Measurements from ENCODE around the gene CMTM3. TPM values are rescaled to one million over a fixed set of nuclear protein-coding genes. Genes with fewer than 3 reads are reported as not detected.
"Not testable (repeated sequence)": the region's sequence is repeated elsewhere in the genome, so short reads cannot be mapped to it uniquely, and the experiment has no call there.

Gene CMTM3
- total RNA-seq, 2 donors from 2014 or later = 40.0 to 74.0 TPM

- DNase-seq (ENCODE audit: low spot score in 2 of 2) (no peak), ATAC-seq (peak; percentile 50 to 63)
- H3K9me3 Mint-ChIP-seq = peaks cover 0 to 8% of the 10 kb centered on the region in 2 donors
- H3K27ac Mint-ChIP-seq = no peak overlapping the region
- H3K36me3 Mint-ChIP-seq = peaks cover 0 to 17% of the 10 kb centered on the region in 2 donors
Measured at GRCh38 chr16:66598111-66598510, 6.4 kb upstream of the CMTM3 start.

GRCh38 chr16:66599726-66600125, 4.8 kb upstream of the CMTM3 start:
- no peak overlapping the region for H3K27ac Mint-ChIP-seq
- no peak for ATAC-seq
- no peak for DNase-seq (ENCODE audit: low spot score in 2 of 2)
- H3K36me3 Mint-ChIP-seq = peaks cover 0 to 17% of the 10 kb centered on the region in 2 donors
- H3K9me3 Mint-ChIP-seq = peaks cover 0 to 8% of the 10 kb centered on the region in 2 donors

DNA sequence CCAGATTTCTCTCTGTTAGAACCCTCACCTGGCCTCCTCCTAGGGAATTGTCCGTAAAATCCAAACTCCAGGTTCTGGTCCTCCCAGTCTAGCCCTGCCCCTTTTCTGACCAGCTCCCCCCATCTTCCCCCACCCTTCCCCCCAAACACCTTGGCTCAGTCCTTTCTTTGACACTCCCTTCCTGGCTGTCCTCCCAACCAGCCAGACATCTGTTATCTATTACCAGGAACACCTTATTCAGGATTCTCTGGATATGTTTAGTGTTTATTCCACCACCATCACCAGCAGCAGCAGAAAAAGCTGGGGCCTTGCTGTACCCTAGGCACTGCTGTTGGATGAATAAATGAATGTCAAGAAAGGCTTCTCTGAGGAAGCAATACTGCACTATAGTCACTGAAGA, 4.0 kb upstream of the CMTM3 start:
- H3K27ac Mint-ChIP-seq = peak overlapping the region in 1 of 2 donors; percentile 45

DNA sequence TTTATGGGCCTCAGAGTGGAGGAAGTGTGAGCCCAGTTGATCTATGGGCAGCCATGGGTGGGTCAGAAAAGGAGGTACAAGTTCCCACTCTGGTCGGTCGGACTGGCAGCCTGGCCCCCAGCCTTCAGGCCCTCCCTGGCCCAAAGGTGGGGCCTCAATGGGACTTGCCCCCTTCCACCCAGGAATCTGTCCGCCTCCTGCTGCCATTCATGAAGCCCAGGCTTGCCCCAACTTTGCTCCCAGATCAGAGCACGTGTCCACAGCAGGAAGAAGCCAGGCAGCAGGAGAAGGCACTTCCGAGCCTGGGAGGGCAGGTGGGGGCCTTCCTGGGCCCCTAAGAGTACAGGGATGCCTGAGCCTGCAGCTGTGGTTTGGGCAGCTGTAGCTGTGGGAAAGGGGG, 3.0 kb upstream of the CMTM3 start:
- ATAC-seq (no peak), DNase-seq (ENCODE audit: low spot score in 2 of 2) (no peak)
- Mint-ChIP-seq H3K36me3 (peaks cover 0 to 17% of the 10 kb centered on the region in 2 donors), H3K9me3 (peaks cover 0 to 8% of the 10 kb centered on the region in 2 donors), H3K27ac (no peak overlapping the region)

More for the DNA sequence above, 4.0 kb upstream of the CMTM3 start:
- no peak for DNase-seq (ENCODE audit: low spot score in 2 of 2)
- ATAC-seq = no peak
- Mint-ChIP-seq H3K36me3 (peaks cover 0 to 17% of the 10 kb centered on the region in 2 donors), H3K9me3 (peaks cover 0 to 8% of the 10 kb centered on the region in 2 donors)

GRCh38 chr16:66603537-66604375, 748 bp upstream of the CMTM3 start:
- peak; percentile 64 to 72 for ATAC-seq
- Mint-ChIP-seq H3K27ac (peak overlapping the region; percentile 44 to 92), H3K9me3 (peaks cover 0 to 8% of the 10 kb centered on the region in 2 donors), H3K36me3 (peaks cover 0 to 17% of the 10 kb centered on the region in 2 donors)
- DNase-seq (ENCODE audit: low spot score in 2 of 2) = peak; percentile 66 to 76

GRCh38 chr16:66605177-66605978, 874 bp downstream of the CMTM3 start:
- peaks cover 5 to 16% of the 10 kb centered on the region in 2 donors for H3K36me3 Mint-ChIP-seq
- peak overlapping the region; percentile 60 to 84 for H3K27ac Mint-ChIP-seq
- ATAC-seq (peak; percentile 8 to 40), DNase-seq (ENCODE audit: low spot score in 2 of 2) (peak; percentile 40 to 73)
- H3K9me3 Mint-ChIP-seq = peaks cover 0 to 8% of the 10 kb centered on the region in 2 donors

DNA sequence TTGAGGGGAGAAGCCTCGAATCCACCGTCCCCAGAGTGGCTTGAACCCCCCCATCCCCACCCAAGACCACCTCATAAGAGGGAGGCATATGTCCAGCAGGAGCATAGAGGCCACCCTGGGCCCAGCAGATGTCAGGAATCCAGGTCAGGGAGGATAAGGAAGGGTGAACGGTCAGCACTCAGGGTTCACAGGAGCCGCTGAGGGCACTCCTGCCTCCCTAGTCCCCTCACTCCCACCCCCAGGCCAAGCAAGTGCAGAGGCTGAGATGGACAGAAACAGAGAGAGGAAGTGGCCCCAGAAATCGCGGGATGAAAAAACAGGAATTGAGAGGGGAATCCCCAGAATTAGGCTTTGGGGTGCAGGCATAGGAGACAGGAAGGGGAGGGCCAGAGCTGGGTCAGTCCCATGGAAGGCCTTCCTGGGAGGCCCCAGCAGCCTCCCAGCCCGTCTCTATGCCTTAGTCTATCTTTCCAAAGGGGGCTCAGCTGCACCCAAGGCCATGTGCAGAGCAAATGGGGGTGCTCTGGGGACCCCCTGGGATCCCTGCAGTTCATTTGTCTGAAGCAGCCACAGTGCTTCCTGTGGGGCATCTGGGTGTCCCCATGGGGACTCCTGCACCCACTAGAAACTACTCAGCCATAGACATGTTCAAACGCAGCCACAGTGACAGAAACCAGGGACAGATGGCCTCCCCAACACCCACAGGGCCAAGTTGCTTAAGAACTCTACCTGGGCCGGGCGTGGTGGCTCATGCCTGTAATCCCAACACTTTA, 1.7 kb downstream of the CMTM3 start:
- Mint-ChIP-seq H3K36me3 (peaks cover 5 to 8% of the 10 kb centered on the region in 2 donors), H3K27ac (peak overlapping the region; percentile 60 to 84), H3K9me3 (peaks cover 0 to under 1% of the 10 kb centered on the region in 2 donors)
- ATAC-seq (peak in 1 of 2 donors; percentile 24), DNase-seq (ENCODE audit: low spot score in 2 of 2) (peak in 1 of 2 donors; percentile 65)

GRCh38 chr16:66608241-66609138, 4.0 kb downstream of the CMTM3 start:
- peak; percentile 35 to 55 for ATAC-seq
- Mint-ChIP-seq H3K9me3 (no peaks in the 10 kb centered on the region), H3K27ac (peak overlapping the region in 1 of 2 donors; percentile 29), H3K36me3 (peaks cover 5% of the 10 kb centered on the region in 2 donors)
- DNase-seq (ENCODE audit: low spot score in 2 of 2) = peak; percentile 81 to 92

DNA sequence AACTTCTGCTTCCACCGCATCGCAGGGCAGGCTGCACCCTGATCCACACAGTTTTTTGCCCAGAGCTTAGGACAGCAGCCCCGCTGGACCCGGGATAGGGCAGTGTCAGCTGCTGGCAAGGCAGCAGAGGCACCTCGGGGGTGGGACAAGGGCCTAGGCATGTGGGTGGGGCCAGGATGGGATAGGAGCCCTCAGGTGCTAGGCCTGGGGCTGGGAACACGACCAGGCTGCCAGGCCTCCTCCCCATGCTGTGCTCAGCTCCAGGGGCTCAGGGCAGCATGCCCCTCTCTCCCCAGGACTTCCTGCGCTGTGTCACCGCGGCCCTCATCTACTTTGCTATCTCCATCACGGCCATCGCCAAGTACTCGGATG, 4.6 kb downstream of the CMTM3 start:
- H3K36me3 Mint-ChIP-seq = peaks cover 5% of the 10 kb centered on the region in 2 donors
- ATAC-seq (no peak), DNase-seq (ENCODE audit: low spot score in 2 of 2) (no peak)
- no peaks in the 10 kb centered on the region for H3K9me3 Mint-ChIP-seq
- peak overlapping the region in 1 of 2 donors; percentile 29 for H3K27ac Mint-ChIP-seq

DNA sequence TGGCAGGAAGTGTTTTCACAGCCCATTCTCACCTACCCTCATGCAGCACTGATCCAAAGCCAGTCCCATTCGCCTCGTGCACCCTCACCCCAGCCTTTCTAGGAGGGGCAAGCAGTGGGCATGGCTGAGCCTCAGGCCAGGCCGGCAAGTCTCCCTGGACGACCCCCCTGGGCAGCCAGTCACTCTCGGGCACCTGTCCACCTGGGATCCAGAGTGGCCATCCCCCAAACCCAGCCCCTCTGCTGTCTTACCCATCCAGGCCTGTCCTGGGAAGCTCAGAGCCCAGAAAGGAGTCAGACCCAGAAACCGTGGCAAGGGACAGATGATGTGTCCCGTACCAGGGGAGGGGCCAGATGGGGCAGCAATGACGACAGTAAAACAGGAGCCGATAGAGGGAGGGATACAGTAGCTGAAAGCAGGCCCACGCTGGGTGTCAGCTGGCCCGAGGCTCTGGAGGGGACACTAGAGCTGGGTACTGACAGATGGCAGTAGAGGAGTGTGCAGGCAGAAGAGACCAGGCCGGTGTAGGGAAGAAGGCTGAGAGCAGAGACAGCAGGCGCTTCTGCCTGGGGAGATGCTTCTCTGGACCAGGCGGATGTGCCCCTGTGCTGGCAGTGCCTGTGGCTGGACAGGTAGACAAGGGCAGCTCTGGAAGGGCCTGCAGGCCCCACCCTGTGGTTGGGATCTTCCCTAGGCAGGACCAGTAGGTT, 5.8 kb downstream of the CMTM3 start:
- peak overlapping the region; percentile 68 to 82 for H3K27ac Mint-ChIP-seq
- peaks cover 5% of the 10 kb centered on the region in 2 donors for H3K36me3 Mint-ChIP-seq
- ATAC-seq (no peak), DNase-seq (ENCODE audit: low spot score in 2 of 2) (no peak)
- no peaks in the 10 kb centered on the region for H3K9me3 Mint-ChIP-seq

GRCh38 chr16:66611911-66612310, 7.4 kb downstream of the CMTM3 start:
- H3K36me3 Mint-ChIP-seq; ATAC-seq; DNase-seq (ENCODE audit: low spot score in 2 of 2); H3K9me3 Mint-ChIP-seq; H3K27ac Mint-ChIP-seq: not testable (repeated sequence)

GRCh38 chr16:66612422-66612821, 7.9 kb downstream of the CMTM3 start:
- no peak overlapping the region for H3K27ac Mint-ChIP-seq
- ATAC-seq (no peak), DNase-seq (ENCODE audit: low spot score in 2 of 2) (no peak)
- H3K36me3 Mint-ChIP-seq = peaks cover 5% of the 10 kb centered on the region in 2 donors
- H3K9me3 Mint-ChIP-seq = no peaks in the 10 kb centered on the region

DNA sequence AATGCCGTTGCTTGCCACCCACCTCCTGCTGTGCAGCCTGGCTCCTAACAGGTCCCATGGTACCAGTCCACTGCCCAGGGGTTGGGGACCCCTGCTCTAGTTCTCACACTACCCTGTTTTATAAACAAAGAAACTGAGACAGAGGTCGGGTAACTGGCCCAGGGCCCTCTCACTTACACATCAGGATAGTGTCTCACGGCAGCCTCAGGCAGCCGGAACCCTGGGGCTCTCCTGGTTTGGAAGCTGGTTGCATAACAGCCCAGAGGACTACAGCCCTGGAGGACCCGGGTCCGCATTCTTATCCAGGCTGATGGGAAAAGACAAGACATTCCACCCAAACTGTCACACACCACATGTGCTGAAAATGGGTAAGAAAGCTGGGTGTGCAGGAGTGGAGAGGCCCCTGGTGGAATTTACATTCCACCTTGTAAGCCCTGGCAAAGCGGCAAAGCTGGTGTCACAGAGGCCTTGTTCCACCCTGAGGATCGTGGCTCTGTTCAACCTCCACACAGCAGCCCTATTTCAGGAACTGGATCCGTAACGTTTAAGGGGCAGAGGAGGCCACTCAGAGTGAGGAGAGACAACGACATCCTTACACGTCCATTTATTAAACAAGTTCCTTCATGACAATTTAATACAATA, 9.8 kb downstream of the CMTM3 start:
- Mint-ChIP-seq H3K36me3 (peaks cover 5% of the 10 kb centered on the region in 2 donors), H3K9me3 (no peaks in the 10 kb centered on the region), H3K27ac (no peak overlapping the region)
- DNase-seq (ENCODE audit: low spot score in 2 of 2) (no peak), ATAC-seq (no peak)

DNA sequence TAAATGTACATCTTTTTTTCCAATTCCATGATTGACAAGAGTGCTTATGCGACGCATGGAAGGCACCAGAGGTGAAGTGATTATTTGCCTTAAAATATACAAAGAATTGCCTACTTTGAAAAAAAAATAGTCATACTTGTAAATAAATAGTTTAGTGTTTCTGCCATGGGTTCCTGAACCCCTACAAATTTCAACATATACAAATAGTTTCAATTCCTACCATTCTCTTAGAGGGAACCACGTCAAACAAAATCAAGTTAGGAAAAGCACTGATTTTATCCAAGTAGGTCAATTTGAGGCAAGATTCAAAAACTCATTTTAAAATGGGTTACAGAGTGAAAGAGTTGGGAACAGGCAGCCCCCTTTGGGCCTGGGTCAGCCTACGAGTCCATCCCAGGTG, 11.7 kb downstream of the CMTM3 start:
- DNase-seq (ENCODE audit: low spot score in 2 of 2) (no peak), ATAC-seq (no peak)
- no peaks in the 10 kb centered on the region for H3K9me3 Mint-ChIP-seq
- no peak overlapping the region for H3K27ac Mint-ChIP-seq
- peaks cover 0 to 5% of the 10 kb centered on the region in 2 donors for H3K36me3 Mint-ChIP-seq

DNA sequence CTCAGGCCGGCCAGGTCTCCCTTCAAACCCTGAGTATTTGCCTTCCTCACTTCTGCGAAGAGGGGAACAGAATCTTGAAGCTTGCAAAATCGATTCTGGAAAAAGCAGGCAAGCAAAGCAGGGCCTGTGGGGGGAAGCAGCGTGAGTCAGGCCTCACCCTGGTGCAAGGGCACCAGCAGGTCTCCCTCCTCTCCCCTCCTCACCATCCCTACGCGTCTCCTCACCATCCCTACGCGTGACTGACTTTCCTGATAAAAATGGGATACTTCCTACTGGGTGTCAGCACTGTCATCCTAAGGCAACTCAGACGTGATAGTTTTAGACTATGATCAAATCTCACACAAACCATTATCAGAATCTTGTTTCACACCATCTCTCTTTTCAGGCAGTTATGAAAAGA, 12.1 kb downstream of the CMTM3 start:
- peak overlapping the region in 1 of 2 donors; percentile 40 for H3K27ac Mint-ChIP-seq
- peaks cover 0 to 5% of the 10 kb centered on the region in 2 donors for H3K36me3 Mint-ChIP-seq
- no peaks in the 10 kb centered on the region for H3K9me3 Mint-ChIP-seq

More for the DNA sequence above, 12.1 kb downstream of the CMTM3 start:
- ATAC-seq (no peak), DNase-seq (ENCODE audit: low spot score in 2 of 2) (no peak)

Data from activated naive CD4-positive, alpha-beta T cell treated with anti-CD3 and anti-CD28 coated beads, Interleukin-2, amount 50 U/mL, for 72 hours (primary cell).